OCI-M1 (cell line): ENCODE results near the gene TBC1D22A.

ENCODE experiments used
- DNase-seq: peaks from one replicate; lab custom pipeline; 2025; lab: John Stamatoyannopoulos, UW

Gene TBC1D22A

GRCh38 chr22:46737105-46737975, 25.1 kb upstream of the TBC1D22A start:
- DNase-seq = peak; percentile 54

GRCh38 chr22:46737976-46738646, 24.3 kb upstream of the TBC1D22A start, which contains the start of gene CERK:
CERK (minus strand) TSS chr22:46738252; CDS start chr22:46738148, 104 bp downstream.
- peak; percentile 51 for DNase-seq

- no peak for DNase-seq
Measured at GRCh38 chr22:46738647-46739093, 23.8 kb upstream of the TBC1D22A start.

- peak; percentile 25 for DNase-seq
Measured at GRCh38 chr22:46739094-46739870, 23.2 kb upstream of the TBC1D22A start.

- no peak for DNase-seq
Measured at GRCh38 chr22:46740910-46741780, 21.3 kb upstream of the TBC1D22A start.

GRCh38 chr22:46741974-46742519, 20.4 kb upstream of the TBC1D22A start:
- DNase-seq = no peak

- DNase-seq = no peak
Measured at GRCh38 chr22:46742576-46743221, 19.8 kb upstream of the TBC1D22A start.

GRCh38 chr22:46744581-46744980, 17.9 kb upstream of the TBC1D22A start:
- no peak for DNase-seq

- DNase-seq = no peak
Measured at GRCh38 chr22:46746192-46746591, 16.3 kb upstream of the TBC1D22A start.

GRCh38 chr22:46746620-46747019, 15.8 kb upstream of the TBC1D22A start:
- DNase-seq = no peak

GRCh38 chr22:46747646-46748045, 14.8 kb upstream of the TBC1D22A start:
- no peak for DNase-seq

- no peak for DNase-seq
Measured at GRCh38 chr22:46748206-46748907, 14.1 kb upstream of the TBC1D22A start.

- DNase-seq = no peak
Measured at GRCh38 chr22:46748908-46749675, 13.4 kb upstream of the TBC1D22A start.

- DNase-seq = no peak
Measured at GRCh38 chr22:46749682-46750529, 12.5 kb upstream of the TBC1D22A start.

GRCh38 chr22:46750530-46750800, 12.0 kb upstream of the TBC1D22A start:
- no peak for DNase-seq

GRCh38 chr22:46750863-46751443, 11.5 kb upstream of the TBC1D22A start:
- DNase-seq = no peak

GRCh38 chr22:46752286-46752987, 10.0 kb upstream of the TBC1D22A start:
- no peak for DNase-seq

GRCh38 chr22:46752988-46753310, 9.5 kb upstream of the TBC1D22A start:
- no peak for DNase-seq
